HG03378 (cell line): ENCODE results near the gene CRK.

Experiments
- ATAC-seq: cut with Tn5 transposase; IDR thresholded peaks from one replicate; pipeline ENCODE4 v1.9.1; 2021; ENCODE audit warnings: mild to moderate bottlenecking, moderate library complexity; ENCODE audit not compliant: unreplicated experiment

Gene CRK

DNA sequence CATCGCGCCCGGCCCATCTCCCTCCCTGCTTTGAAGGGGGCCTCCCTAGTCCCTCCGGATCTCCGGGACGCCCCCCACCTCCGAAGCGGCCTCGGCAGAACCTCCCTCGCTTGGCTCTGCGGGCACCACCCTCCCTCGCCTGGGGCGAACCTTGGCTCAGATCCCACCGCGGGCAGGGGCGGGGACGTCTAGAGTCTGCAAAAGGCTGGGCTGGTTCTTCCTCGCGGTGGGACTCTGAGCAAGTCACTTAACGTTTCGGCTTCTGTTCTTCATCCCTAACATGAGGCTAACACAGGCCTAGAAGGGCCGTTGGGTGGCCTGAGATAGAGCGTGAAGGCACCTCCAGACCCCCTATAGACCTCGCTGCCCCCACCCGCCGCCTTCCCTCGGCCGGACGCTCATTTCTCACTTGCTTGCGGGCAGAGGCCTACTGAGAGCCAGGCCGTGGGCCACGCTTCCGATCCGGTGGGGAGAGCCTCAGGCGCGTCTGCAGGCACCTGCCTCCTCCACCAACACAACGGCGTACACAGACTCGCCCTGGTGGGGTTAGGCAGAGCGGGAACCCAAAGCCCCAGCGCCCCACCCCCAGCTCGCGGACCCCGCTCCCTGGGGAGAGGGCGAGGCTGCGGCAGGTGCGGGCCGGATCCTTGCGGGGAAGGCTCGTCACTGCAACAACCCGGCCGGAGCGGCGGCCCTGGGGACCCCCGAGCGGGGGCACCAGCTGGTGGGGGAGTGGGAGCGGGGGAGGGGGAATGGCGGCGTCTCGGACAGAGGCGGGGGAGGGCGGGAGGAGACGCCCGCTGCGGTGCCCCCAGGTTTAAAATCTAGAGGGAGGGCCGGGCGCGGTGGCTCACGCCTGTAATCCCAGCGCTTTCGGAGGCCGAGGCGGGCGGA is 31.0 kb upstream of the CRK start:
- ATAC-seq = no peak

DNA sequence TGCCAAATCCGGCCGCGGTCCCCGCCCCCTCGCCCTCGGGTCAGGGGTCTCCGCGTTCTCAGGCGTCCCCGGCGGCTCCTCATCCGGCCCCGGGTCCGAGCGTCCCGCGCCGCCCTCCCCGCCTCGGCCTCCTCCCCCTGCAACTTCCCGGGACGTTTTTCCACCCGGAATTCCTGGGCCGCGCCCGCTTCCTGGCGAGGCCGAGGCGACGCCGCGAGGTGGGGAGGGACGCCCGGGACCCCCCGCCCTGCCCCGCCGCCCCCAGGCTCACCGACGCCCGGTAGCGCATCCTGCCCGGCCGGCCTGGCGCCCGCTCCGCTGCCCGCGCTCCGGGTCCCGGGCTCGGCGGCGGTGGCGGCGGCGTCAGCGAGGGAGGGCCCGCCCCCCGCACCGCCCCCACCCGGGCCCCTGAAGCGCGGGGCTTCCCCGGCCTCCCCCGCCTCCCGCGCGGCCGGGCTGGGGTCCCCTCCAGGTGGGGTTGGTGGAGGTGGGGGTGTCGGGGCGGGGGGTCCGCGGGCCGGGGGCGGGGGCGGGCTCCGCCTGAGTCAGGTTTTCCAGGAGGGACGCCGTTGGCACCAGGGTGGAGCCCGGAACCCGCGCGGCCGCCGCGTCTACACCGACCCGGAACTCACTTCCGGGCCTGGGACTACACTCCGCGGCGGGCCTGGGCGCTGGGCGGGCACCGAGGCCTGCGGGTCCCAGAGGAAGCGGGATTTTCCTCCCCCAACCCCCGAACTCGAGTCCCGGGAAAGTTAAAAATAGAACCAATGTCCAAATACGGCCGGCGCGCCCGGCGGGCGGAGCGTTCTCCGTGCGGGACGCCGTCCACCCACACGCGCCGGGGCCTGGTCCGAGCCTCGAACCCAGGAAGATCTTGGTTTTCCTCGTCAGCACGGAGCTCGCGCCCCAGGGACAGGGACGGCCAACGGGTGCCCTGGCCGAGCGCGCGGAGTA is 29.7 kb upstream of the CRK start:
- ATAC-seq = no peak

DNA sequence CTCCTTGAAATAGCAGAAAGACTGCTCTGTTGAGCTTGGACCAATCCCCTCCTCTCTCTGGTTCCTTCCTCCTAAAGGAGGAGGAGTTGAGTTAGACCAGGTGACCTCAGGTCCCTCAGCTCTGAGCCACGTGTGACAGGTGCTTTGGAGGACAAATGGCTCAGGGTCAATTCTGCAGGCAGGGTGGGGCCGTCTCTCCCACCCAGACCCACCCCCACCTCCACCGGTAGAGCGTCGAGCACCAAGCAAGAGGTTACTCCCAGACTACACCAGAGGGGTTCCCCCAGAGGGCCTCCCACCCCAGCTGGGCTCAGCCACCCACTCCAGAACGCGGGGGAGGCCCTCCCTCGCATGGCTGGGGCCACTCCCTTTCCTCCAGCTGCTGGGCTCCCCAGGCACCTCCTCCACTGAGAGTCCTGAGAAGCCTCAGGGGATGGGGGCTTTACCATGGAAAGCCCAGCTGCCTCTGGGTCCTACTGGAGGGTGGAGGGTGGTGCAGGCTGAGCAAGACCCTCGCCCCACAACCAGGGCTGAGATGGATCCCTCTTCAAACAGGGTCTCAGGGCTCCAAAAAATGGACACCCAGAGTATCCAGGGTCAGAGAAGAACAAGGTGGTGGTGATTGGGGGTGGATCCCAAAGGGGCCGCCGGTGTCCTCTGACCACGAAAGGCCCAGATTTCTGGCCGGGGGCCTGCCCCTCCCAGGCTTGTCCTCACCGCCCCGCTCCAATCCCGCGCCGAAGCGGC is 28.8 kb upstream of the CRK start:
- ATAC-seq = peak; percentile 45

DNA sequence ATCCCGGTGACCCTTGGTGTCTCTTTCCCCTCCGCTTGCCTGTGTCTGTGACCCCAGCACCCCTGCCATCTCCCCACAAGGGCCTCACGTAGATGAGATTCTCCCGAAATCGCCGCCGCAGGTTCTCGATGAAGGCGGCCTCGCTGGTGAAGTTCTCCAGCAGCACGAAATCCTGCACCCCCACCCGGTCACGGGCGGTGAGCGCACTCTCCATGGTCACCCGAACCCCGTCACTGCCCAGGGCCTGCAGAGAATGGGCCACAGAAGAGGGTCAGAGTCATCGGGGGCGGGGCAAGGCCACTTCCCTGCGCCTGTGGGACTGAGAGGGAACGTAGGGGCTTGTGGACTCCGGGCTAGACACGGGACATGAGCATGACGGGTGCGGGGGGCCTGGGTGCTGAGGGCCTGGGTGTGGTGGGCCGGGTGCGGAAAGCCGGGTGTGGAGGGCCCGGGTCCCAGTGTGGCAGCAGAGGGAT is 28.1 kb upstream of the CRK start:
- ATAC-seq = no peak

DNA sequence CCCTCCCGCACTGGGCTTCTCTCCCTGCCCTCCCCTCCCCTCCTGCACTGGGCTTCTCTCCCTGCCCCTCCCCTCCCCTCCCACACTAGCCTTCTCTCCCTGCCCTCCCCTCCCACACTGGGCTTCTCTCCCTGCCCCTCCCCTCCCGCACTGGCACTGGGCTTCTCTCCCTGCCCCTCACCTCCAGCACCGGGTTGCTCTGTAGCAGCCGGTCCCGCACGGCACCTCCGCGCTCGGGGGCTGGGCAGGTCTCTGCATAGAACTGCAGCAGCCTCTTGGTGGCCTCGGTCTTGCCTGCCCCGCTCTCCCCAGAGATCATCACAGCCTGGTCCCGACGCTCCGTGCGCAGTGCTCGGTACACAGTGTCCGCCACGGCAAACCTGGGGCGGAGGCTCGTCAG is 26.6 kb upstream of the CRK start:
- ATAC-seq = no peak

DNA sequence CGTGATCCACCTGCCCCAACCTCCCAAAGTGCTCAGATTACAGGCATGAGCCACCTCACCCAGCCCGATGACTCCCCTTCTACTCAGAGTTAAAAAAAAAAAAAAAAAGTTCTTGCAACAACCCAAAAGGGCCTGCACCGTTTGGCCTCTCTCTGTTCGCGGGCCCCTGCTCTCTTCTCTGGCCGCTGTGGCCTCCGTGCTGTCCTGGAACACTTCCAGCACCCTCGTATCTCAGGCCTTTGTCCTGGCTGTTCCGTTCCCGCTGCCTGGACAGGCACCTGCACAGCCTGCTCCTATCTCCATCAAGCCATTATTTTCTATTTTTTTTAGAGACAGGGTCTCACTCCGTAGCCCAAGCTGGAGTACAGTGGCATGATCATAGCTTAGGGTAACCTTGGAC is 25.7 kb upstream of the CRK start:
- ATAC-seq = no peak

DNA sequence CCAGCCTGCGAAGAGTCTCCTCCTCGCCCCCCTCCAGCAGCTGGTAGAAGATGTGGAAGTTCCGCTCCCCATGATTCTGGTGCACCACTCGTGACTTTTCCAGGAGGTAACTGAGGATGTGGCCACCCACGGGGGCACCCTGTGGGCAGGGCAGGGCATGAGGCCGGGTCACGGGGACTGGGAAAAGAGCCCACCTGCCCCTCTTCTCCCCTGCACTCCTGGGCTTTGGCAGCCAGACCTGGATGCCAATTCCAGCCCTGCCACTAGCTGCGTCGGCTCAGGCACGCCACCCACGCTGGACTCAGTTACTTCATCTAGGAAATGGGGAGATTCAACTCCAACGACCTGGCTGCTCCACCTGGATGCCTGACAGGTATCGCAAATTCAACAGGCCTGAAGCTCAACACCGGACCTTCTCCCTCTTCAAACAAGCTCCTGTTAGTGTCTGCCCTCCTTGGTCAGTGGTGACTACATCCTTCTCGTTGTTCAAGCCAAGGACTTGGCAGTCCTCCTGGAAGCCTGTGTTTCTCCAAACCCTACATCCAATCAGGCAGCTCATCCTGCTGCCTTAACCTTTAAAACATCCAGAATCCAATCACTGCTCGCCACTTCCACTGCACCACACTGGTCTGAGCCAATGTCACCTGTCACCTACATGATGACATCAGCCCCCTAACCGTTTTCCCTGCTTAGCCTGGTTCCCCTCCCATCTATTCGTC is 24.9 kb upstream of the CRK start:
- no peak for ATAC-seq

DNA sequence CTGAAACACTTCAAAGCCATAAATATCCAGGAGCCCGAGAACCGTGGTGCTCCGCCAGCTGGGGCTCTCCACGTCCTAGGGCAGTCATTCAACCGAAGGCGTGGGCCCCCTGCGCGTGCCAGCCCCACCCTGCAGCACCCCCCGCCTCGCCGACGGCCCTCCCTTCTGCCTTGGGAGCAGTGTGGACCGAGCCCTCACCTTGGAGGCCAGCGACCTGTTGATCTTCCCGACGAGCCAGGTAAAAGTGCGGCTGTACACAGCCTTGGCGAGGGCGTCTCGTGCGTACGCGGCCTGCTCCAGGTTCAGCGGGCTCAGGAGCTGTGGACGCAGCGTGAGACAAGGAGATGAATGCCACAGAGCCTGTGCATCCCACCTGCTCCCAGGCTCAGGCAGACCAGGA is 22.4 kb upstream of the CRK start:
- no peak for ATAC-seq

DNA sequence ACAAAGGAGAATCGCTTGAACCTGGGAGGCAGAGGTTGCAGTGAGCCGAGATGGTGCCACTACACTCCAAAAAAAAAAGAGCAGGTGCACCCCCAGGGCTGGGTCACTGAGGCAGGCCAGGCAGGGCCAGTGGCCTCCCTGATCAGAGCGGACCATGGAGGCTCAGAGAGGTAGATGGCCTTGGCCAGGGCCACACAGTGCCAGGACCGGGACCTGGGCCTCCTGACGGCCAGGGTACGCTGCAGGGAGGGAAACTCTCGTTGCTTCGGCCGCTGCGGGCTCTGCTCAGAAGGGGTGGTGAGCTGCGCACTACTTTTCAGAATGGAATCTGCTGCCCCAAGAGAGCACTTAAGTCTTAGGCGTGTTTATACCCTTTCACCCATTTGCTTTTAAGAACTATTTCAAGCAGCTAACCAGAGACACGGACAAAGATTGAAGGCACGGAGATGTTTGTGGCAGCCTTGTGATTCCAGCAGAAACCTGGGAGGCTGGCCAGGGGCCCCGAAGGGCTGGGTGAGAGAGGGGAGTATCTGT is 19.4 kb upstream of the CRK start:
- no peak for ATAC-seq

DNA sequence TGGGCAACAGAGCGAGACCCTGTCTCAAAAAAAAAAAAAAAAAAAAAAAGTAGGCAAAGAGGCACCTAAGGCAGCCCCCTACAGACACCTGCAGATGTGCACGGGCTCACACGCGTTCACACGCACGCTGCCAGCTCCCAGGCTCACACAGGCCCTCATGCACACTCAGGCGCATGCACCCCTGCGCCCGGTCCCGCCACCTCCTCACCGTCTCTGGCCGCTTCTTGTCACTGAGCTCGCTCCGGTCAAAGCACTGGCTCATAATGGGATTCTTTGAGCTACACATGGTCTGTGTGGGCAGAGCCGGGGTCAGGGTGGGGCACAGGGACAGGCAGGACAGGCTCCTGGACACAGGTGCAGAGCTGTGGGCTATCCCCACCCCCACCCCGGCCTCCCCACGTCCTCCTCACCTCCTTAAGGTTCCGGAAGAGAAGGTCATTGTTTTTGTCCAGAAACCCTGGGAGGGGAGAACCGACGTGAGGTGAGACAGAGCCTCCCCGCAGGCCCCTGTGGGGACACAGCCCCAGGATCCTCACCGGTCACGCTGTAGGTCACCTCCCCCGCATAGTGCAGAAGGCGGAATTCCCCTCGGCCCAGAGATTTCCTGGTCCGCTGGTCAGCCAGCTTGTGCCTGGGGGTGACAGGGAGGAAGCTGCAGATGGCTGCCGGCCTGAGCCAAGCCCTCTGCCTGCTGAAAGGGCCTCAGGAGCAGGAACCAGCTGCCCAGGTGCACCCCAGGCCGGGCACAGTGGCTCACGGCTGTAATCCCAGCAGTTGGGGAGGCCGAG is 18.6 kb upstream of the CRK start:
- peak; percentile 43 for ATAC-seq

DNA sequence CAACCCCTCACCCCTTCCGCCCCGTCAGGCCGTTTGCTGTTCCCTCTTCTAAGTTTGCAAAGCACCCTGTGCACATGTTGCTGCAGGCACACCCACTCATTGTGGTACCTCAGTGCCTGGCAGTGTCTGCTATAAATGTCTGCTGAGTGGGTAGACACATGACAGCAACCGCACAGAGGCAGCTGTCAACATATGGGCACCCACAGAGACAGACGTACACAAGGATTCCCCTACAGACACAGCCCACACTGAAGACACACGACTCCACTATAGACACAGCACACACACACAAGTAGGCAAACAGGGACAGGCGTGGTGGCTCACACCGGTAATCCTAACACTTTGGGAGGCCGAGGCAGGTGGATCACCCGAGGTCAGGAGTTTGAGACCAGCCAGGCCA is 17.8 kb upstream of the CRK start:
- ATAC-seq = no peak

DNA sequence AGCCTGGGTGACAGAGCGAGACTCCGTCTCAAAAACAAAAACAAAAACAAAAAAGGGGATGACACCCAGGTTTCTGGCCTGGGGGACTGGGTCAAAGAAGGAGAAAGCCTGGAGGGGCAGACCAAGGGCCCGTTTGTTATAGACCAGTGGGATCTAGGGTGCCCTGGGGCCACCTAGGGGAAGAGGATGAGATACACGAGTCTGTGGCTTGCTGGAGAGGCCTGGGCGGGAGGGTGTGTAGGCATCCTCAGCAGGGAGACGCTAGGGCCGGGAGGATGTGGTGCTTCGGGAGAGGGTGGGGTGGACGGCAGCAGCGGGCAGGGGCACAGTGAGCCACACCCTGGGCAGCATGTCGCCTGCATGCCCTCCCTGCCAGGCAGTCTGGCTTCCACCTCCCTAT is 17.1 kb upstream of the CRK start:
- ATAC-seq = no peak

DNA sequence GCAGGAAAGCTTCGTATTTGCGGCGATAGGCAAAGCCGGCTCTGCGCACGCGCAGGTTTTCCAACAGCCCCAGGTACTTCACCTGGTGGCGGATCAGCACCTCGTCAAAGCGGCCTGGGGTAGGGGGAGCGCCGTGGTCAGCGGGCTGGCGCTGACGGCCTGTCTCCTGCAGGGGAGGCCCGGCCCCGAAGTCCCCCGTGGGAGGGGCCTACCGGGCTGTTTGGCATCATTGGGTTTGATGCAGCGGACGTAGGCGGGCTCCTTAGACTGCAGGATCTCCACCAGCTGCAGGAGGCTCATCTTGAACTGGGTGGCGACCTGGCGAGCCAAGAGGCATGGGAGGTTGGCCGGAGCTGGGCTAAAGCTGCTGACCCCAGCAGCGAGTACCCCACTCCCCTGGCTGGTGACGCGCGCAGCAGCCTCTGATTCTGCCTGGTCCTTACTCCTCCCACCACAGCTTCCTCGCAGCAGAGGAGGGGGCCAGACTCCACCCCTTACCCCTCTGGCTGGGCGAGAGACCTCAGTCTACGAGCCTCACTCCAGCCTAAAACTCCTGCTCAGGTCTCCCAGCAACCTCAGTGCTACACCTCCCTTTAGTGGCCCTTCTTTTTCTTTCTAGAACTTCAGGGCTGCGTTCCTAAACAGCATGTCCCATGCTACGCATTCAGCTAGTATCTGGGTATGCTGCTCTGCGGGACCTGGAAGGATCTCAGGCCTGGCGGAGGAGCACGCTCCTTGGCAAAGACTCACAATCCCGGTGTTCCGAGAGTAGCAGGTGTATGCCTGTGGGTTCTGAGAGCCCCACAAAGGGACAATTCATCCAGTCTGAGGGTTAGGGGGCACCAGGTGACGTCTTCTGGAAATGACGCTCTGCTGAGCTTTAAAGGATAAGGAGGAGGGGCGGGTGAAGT is 16.1 kb upstream of the CRK start:
- ATAC-seq = no peak

DNA sequence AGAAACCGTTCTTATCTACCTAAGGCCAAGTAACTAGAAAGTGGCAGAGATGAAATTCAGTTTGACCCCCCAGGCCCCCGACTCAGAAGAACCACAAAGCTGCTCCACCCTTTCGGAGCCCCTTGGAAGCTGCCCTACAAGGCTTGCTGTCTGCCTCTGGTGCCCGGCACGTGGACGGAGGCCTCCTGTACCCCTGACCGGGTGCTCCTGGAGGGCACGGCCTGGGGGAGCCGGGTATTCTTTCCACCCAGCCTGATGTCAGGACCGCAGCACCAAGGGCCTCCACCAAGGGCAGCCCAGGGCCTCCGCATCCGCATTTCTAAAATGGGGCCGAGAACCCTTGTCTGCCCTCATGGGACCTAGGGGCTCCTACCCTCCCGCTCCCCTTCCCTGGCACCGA is 15.5 kb upstream of the CRK start:
- ATAC-seq = no peak

DNA sequence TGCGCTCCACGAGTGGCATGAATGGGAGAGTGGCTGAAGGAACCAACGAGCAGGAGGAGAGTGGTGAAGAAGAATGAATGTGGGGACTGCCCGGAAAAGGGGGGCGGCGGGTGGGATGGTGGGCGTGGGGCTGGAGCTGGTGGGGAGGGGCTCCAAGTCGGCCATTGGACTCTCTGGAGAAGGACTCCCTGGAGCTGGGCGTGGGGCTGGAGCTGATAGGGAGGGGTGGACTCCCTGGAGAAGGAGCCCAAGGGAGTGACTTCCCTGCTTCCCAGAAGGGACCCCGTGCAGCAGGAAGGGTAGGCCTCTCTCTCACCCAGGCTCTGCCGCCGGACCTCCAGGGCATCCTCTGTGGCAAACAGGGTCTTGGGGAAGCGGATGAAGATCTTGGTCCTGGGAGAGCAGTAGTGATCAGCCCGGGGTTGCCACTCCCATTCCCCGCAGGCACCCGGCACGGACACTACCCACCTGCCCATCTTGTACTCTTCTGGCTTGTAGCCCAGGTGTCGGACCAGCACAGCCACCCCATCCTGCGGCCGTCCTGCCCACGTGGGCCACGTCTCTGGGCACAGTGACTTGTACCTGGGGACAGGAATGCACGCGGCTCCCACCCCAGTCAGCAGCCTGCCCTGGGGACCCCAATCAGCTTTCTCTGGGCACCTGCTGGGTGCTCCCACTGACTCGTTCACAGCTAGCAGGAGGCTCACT is 14.9 kb upstream of the CRK start:
- ATAC-seq = no peak

DNA sequence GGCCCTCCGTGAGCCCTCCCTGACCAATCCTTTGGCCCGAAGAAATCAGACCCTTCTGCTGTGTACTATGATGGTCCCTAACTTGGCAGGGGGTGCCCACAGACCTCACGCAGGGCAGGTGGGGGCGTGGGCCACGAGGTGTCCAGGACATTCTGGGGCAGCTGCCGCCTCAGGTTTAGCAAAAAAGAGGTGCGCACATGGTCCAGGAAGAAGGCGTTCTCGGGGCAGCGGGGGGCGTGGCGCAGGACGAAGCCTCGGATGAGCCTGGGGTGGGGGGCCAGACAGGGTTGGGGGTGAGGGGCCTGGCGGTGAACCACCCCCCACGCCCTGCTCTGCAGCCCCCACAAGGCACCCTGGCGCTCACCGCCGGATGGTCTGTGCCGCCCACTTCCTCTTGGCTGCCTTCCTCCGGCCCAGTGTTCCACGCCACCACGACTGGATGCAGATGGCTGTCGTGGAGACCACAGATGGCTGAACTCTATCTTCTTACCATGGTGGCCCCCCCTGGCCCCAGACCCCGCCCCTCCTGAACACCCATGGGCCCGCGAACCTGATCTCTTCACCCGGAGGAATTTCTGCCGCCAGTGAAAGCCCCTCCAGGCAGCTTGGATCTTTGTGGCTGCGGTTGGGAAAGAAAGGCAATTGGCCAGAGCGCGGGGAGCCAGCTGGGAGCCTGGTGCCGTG is 14.2 kb upstream of the CRK start:
- ATAC-seq = no peak

DNA sequence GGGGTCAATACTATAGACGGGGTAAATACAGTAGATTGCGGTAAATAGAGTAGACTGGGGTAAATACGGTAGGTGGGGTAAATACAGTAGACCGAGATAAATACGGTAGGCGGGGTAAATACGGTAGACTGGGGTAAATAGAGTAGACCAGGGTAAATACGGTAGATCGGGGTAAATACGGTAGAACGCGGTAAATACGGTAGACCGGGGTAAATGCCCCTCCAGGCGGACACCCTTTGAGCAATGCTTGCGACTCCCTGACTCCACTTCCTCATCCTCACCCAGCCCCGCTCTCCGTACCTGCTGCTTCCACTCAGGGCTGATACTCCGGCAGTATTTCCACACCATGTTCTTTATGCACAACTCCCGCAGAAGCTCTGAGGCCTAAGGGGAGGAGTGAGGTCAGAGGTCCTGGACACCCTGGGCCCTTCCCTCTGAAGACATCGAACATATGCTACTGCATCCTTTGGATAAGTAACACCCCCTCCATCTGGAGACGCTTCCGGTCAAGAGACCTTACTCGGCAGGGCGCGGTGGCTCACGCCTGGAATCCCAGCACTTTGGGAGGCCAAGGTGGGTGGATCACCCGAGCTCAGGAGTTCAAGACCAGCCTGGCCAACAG is 13.3 kb upstream of the CRK start:
- no peak for ATAC-seq
